GM12878 (cell line): ENCODE data around the gene FADD.

Experiments
- ATF7 ChIP-seq: fragments of 450-650 bp; IDR thresholded peaks from 2 replicates; pipeline ENCODE4 v1.6.1; 2016; ENCODE audit warnings: low read depth, mild to moderate bottlenecking
- DPF2 ChIP-seq: fragments of 450-650 bp; IDR thresholded peaks from 2 replicates; pipeline ENCODE4 v1.6.1; 2017; ENCODE audit warnings: mild to moderate bottlenecking
- EP300 ChIP-seq, 2 experiments: fragments of 150-350 bp in 1 of 2; IDR thresholded peaks; 2 replicates each; pipeline ENCODE4 v1.6.1; 2011 to 2012; ENCODE audit warnings: low read depth in 2 of 2, low read length in 2 of 2, borderline replicate concordance in 1 of 2, improper control_type of control experiment in 1 of 2, inconsistent platforms in 1 of 2; ENCODE audit not compliant: control insufficient read depth in 1 of 2
- MTA2 ChIP-seq: fragments of 450-650 bp; IDR thresholded peaks from 2 replicates; pipeline ENCODE4 v1.6.1; 2016; ENCODE audit warnings: low read depth, mild to moderate bottlenecking, moderate library complexity
- MTA3 ChIP-seq: IDR thresholded peaks from 2 replicates; pipeline ENCODE4 v1.6.1; 2012; ENCODE audit warnings: low read length, inconsistent platforms, borderline replicate concordance
- POLR2A ChIP-seq: IDR thresholded peaks from 2 replicates; pipeline ENCODE4 v1.6.1; 2011; ENCODE audit warnings: low read depth, mild to moderate bottlenecking, low read length
- SIN3A ChIP-seq: IDR thresholded peaks from 2 replicates; pipeline ENCODE4 v1.6.1; 2012; ENCODE audit warnings: low read depth, low read length, improper control_type of control experiment
- TAF1 ChIP-seq: IDR thresholded peaks from 2 replicates; pipeline ENCODE4 v1.6.1; 2011; ENCODE audit warnings: mild to moderate bottlenecking, low read depth, low read length, borderline replicate concordance
- YY1 ChIP-seq: IDR thresholded peaks from 2 replicates; pipeline ENCODE4 v1.6.1; 2011; ENCODE audit warnings: low read depth, mild to moderate bottlenecking, low read length
- ZBTB11 ChIP-seq: fragments of 450-650 bp; formaldehyde crosslinking; IDR thresholded peaks from 2 replicates; pipeline ENCODE4 v1.5.0; 2022; ENCODE audit warnings: mild to moderate bottlenecking, missing genetic modification characterization
- TF ChIP-seq, protein P1 (sequence below), 3 experiments: IDR thresholded peaks in 2 of 3; conservative IDR thresholded peaks in 1 of 3; 2 replicates each; pipeline ENCODE4 v1.5.1; 2011; ENCODE audit warnings: low read depth in 3 of 3, low read length in 3 of 3, mild to moderate bottlenecking in 3 of 3, control low read depth in 2 of 3, moderate library complexity in 2 of 3, inconsistent platforms in 1 of 3, mixed read lengths in 1 of 3; ENCODE audit not compliant: control insufficient read depth in 2 of 3, insufficient read depth in 1 of 3; ENCODE audit errors: extremely low read depth in 1 of 3

DNA sequence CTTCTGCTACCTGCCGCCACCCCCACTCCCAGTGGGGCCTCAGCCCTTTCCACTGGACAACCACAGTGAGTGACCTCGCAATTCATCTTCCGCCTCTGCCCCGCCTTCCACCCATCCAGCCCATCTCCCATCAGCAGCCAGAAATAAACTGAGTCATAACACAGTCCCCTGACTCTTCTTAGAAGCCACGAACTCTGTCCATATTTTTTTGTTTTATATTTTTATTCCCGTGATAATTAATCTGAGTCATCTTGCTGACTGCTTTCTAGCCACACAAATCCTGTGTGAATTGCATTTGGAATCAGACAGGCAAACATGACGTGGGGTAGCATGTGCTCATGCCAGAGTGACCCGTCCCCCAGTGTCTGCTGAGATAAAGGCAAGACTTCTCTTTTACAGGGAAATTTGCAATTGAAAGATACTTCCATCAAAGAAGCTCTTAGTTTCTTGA, 7.0 kb downstream of the FADD start:
- no peak for TF ChIP-seq ZBTB11 (CRISPR knock-in tag)
- no peak for TF ChIP-seq MTA3
- no peak for TF ChIP-seq DPF2
- no peak for TF ChIP-seq ATF7
- TF ChIP-seq POLR2A = no peak
- TF ChIP-seq SIN3A = no peak
- TF ChIP-seq MTA2 = no peak
- TF ChIP-seq, protein P1, sequence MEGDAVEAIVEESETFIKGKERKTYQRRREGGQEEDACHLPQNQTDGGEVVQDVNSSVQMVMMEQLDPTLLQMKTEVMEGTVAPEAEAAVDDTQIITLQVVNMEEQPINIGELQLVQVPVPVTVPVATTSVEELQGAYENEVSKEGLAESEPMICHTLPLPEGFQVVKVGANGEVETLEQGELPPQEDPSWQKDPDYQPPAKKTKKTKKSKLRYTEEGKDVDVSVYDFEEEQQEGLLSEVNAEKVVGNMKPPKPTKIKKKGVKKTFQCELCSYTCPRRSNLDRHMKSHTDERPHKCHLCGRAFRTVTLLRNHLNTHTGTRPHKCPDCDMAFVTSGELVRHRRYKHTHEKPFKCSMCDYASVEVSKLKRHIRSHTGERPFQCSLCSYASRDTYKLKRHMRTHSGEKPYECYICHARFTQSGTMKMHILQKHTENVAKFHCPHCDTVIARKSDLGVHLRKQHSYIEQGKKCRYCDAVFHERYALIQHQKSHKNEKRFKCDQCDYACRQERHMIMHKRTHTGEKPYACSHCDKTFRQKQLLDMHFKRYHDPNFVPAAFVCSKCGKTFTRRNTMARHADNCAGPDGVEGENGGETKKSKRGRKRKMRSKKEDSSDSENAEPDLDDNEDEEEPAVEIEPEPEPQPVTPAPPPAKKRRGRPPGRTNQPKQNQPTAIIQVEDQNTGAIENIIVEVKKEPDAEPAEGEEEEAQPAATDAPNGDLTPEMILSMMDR (IDR thresholded peaks at IDR 0.05 in 2 of 3, conservative IDR thresholded peaks at IDR 0.05 in 1 of 3; ENCODE audit: control insufficient read depth in 2 of 3, extremely low read depth in 1 of 3, insufficient read depth in 1 of 3, low read depth in 3 of 3, low read length in 3 of 3) = no peak
- TF ChIP-seq YY1 = no peak
- TF ChIP-seq EP300 (IDR thresholded peaks at IDR 0.05; ENCODE audit: borderline replicate concordance in 1 of 2, control insufficient read depth in 1 of 2, low read depth in 2 of 2, low read length in 2 of 2) = no peak
- no peak for TF ChIP-seq TAF1
